AG10803 (cell line): Measurements from ENCODE around the gene VAMP8.
"Not testable (repeated sequence)": the region's sequence is repeated elsewhere in the genome, so short reads cannot be mapped to it uniquely, and the experiment has no call there.

Experiments
- DNase-seq: peaks from one replicate; pipeline ENCODE4 v3.0.0; 2010; ENCODE audit warnings: low read depth
- H3K4me3 ChIP-seq: 2 replicates; pipeline ENCODE4 v1.5.1; 2011; ENCODE audit warnings: mild to moderate bottlenecking, low read length, control low read depth
- CTCF ChIP-seq: conservative IDR thresholded peaks from 2 replicates; pipeline ENCODE4 v1.5.1; 2011; ENCODE audit warnings: mild to moderate bottlenecking, low read length, control low read depth, inconsistent platforms

VAMP8 gene

GRCh38 chr2:85615413-85615728 is 38.0 kb downstream of the VAMP8 start:
- H3K4me3 ChIP-seq, result no peak overlapping the region
- no peak for DNase-seq
- no peak for TF ChIP-seq CTCF

- H3K4me3 ChIP-seq, result peak overlapping the region; percentile 2; the same call in 1 of the 2 replicates
These were observed 40.3 kb downstream of the VAMP8 start for GRCh38 chr2:85617723-85618122.

GRCh38 chr2:85619617-85620016 is 42.2 kb downstream of the VAMP8 start:
- no peak overlapping the region for H3K4me3 ChIP-seq
- no peak for DNase-seq
- no peak for TF ChIP-seq CTCF

More at GRCh38 chr2:85617723-85618122, 40.3 kb downstream of the VAMP8 start:
- not testable (repeated sequence) for DNase-seq

GRCh38 chr2:85621338-85621737 is 44.0 kb downstream of the VAMP8 start:
- no peak overlapping the region for H3K4me3 ChIP-seq
- no peak for TF ChIP-seq CTCF
- DNase-seq, result no peak

GRCh38 chr2:85623991-85624390 is 46.6 kb downstream of the VAMP8 start:
- TF ChIP-seq CTCF, result no peak
- no peak for DNase-seq
- H3K4me3 ChIP-seq, result no peak overlapping the region

- H3K4me3 ChIP-seq, result no peak overlapping the region
- no peak for DNase-seq
- TF ChIP-seq CTCF, result no peak
These were observed 51.3 kb downstream of the VAMP8 start for GRCh38 chr2:85628658-85629057.

- no peak overlapping the region for H3K4me3 ChIP-seq
- no peak for DNase-seq
- TF ChIP-seq CTCF, result no peak
These were observed 53.9 kb downstream of the VAMP8 start for GRCh38 chr2:85631316-85631715.
